LNCAP (cell line): Measurements from ENCODE around the gene FLACC1.

ENCODE experiments used
- TF ChIP-seq, protein P1 (sequence below): fragments of 450-650 bp; IDR thresholded peaks from 2 replicates; pipeline ENCODE4 v1.5.1; 2017; ENCODE audit warnings: mild to moderate bottlenecking

Gene FLACC1

DNA sequence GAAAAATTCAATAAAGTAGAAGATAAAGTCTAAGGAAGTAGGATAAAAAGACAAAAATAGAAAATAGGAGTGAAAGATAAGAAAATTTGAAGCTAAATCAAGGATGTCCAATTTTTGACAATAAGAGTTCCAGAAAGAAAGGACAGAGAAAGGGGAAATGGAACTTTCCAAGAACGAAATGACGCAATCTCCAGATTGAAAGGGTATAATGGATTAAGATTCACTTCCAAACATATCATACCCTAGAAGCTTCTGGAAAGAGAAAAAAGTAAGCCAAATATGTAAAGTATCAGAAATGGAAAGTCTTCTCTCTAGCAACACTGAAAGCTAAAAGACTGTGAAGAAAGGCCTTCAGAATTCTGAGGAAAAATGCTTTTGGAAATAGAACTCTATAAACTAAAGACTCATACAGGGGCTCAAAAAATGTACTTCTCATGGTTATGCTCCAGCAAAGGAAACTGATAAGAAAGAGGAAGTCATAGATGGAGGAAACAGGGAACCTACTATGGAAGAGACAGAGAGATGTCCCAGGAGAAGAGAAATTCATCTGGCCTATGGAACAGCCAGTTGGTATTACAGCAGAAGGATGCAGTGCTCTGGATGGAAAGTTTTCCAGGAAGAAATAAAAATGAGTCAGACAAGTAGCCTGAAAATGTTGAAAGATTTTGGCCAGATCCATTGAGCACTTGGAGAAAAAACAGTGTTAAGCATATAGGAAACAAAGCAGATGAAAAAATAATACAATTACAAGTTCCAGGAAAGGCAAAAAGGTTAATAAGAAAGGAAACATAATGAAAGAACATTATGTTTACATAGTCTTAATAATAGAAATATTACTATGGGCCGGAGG lies 76.7 kb downstream of the FLACC1 start:
- TF ChIP-seq, protein P1, sequence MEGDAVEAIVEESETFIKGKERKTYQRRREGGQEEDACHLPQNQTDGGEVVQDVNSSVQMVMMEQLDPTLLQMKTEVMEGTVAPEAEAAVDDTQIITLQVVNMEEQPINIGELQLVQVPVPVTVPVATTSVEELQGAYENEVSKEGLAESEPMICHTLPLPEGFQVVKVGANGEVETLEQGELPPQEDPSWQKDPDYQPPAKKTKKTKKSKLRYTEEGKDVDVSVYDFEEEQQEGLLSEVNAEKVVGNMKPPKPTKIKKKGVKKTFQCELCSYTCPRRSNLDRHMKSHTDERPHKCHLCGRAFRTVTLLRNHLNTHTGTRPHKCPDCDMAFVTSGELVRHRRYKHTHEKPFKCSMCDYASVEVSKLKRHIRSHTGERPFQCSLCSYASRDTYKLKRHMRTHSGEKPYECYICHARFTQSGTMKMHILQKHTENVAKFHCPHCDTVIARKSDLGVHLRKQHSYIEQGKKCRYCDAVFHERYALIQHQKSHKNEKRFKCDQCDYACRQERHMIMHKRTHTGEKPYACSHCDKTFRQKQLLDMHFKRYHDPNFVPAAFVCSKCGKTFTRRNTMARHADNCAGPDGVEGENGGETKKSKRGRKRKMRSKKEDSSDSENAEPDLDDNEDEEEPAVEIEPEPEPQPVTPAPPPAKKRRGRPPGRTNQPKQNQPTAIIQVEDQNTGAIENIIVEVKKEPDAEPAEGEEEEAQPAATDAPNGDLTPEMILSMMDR, result no peak

DNA sequence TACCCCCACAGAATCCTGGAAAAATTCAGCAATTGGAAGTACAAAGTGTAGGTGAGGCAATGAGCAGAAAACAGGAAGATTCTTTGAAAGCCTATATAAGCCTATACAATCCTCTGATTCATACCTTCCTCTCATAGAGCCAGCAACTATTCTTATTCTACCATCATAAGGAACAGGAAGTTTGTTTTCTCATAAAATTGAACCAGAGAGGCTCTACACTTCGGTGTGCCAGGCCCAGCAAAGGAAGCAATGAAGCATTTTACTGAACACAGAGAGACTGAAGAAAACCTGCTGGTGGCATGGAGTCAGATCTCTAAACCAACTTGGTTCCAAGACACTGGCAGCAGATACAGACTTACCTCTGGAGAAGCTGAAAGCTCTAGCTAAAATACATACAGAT lies 78.1 kb downstream of the FLACC1 start:
- TF ChIP-seq, protein P1, result no peak

DNA sequence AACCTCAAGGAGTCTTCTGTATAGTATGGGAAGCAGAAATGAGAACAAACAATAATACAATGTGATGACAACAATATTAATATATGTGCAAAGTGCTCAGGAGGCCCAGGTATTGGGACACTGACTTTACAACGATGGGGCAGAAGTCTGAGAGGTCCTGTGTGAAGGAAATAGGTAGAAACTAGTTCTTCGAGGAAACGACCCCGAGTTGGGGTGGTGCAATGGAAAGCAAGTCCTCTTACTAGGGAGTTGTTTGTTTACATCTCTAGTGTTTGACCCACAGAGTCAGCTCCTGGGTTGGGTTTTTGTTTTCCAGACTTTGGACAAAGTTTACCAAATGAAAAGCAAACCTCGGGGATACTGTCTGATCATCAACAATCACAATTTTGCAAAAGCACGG lies 80.6 kb downstream of the FLACC1 start:
- TF ChIP-seq, protein P1, result no peak

DNA sequence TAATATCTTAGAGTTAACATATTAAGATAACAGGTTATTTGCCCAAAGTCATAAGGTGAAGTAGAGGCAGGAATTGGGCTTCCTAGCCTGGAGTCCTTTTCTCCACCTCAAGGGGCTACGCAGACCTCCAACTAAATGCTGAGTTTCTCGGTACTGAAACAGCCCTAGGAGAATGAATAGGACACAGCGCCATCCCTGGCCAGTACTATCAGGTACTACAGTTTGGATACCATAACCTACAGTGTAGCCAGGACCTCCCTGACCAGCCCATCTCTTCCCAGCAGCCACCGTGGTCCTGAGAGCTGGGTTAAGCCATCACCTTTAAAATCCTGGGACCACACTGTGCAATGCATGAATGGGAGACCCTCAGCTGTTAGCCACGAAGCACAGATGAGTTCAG lies 81.2 kb downstream of the FLACC1 start:
- TF ChIP-seq, protein P1, result no peak

DNA sequence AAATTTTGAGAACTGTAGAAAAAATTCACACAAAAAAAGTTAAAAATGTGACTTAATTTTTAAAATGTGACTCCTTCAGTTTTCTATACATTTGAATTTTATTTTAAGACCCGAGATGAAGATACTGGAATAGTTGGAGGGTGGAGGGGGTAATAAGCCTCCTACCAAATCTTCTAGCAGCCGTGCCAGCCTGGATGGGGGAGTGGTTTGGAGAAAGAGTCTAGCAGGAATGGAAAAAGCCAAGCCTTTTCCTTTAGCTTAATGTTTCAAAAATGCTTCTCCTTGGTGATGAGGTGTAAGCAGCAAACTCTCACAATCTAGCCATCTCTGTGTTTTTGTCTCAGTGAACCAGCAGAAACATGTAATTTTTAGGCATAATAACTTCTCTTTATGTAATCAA lies 82.1 kb downstream of the FLACC1 start:
- TF ChIP-seq, protein P1, result no peak

DNA sequence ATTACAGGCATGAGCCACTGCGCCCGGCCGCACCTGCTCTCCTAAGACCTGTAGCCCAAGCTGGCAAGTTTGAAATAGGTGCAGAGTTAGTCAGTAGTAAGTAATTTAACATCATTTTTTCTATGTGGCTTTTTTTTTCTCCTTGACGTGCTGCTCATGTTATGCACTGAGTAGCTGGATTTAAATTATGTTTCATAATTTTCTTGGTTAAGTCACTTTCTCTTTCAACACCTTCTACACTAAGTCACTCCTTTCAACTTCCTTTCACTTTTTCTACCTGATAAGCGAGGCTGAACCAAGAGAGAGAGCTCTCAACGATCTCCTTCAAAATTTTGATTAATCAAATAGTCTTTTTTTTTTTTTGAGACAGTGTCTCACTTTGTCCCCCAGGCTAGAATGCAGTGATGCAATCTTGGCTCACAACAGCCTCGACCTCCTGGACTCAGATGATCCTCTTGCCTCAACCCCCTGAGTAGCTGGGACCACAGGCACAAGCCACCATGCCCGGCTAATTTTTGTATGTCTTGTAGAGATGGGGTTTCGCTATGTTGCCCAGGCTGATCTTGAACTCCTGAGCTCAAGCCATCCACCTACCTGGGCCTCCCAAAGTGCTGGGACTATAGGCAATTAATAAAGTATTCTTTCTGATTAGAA lies 83.7 kb downstream of the FLACC1 start:
- TF ChIP-seq, protein P1, result no peak

DNA sequence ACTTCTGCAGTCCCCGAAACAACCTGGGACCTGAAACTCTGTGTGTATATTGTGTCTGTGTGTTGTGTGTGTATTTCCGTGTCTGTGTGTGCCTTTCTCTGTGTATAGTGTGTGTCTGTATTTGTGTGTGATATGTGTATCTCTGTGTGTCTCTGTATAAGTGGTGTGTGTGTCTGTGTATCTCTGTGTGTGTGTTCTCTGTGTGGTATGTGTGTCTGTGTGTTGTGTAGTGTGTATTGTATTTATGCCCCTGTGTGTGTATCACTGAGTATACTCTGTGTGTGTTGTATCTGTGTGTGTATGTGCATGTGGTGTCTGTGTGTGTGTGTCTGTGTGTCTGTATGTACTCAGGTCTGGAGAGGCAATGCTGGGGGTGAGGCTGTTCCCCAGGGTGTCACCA lies 85.2 kb downstream of the FLACC1 start:
- TF ChIP-seq, protein P1, result no peak
